Colonic mucosa (tissue), 4 donors: Measurements from ENCODE around the gene ITPKB. TPM values are rescaled to one million over a fixed set of nuclear protein-coding genes. Genes with fewer than 3 reads are reported as not detected.

Experiments
- DNase-seq: peaks from one replicate; pipeline ENCODE4 v3.0.0-alpha.2; 2020
- H3K27ac ChIP-seq: fragments of 200-600 bp; one replicate; pipeline ENCODE4 v1.8.0; 2021
- H3K27me3 ChIP-seq: fragments of 200-600 bp; one replicate; pipeline ENCODE4 v1.8.0; 2021
- H3K36me3 ChIP-seq: fragments of 200-600 bp; one replicate; pipeline ENCODE4 v1.8.0; 2021
- H3K4me1 ChIP-seq: fragments of 200-600 bp; one replicate; pipeline ENCODE4 v1.8.0; 2021; ENCODE audit warnings: mild to moderate bottlenecking
- H3K4me3 ChIP-seq: fragments of 200-600 bp; one replicate; pipeline ENCODE4 v1.8.0; 2021
- H3K9ac ChIP-seq, 2 donors: one replicate each; pipeline ENCODE4 v1.7.0; 2013; ENCODE audit warnings: control low read depth in 2 of 2, low read depth in 2 of 2, low read length in 2 of 2
- H3K9me3 ChIP-seq: fragments of 200-600 bp; one replicate; pipeline ENCODE4 v1.8.0; 2021
- CTCF ChIP-seq: fragments of 200-600 bp; IDR thresholded peaks from one replicate; pipeline ENCODE4 v1.8.0; 2022; ENCODE audit warnings: antibody characterized with exemption, mild to moderate bottlenecking
- intact Hi-C: fragments of 100-400 bp; cut with DNase I; formaldehyde crosslinking; loops from one replicate; pipeline ENCODE4 v1.14.1; 2022
- total RNA-seq, 2 donors: library from RNA; stranded (reverse); fragmentation: NEBNext Ultra II Directional in 1 of 2; extraction: Animal tissue kit (Norgen Biotek cat#: 25700) in 1 of 2; gene quantifications; one replicate each; pipeline ENCODE4 v1.2.1, GENCODE V29; 2021
- donor health status: healthy.
- donor health status: DM: no; HTN: no; CAD: no.
- donor health status: DM: no; HTN: no; CAD: no.

The ITPKB gene
- total RNA-seq, 2 donors from 2014 or later: 11.6 to 16.9 TPM

DNA sequence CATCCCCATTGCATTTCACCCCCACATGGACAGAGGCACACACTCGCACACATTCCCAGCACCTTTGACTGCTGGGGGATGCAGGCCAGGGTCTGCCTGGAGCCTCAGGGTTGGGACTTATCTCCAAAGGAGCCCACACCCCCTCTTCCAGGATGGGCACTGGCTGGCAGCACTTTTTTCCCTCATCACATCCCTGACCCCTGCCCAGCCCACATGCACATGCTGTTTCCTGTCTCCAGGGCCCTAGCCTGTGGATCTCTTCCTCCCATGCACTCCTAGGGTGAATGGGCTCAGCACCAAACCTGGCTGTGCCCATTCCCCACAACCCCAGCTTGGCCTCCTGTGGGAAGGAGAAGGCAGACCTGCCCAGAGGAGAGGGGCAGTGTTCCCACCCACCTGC, 131.3 kb downstream of the ITPKB start:
- no peaks in the 10 kb centered on the region for H3K4me1 ChIP-seq
- H3K27ac ChIP-seq: no peak overlapping the region
- no peak overlapping the region for H3K9ac ChIP-seq
- DNase-seq: no peak
- no peaks in the 10 kb centered on the region for H3K36me3 ChIP-seq
- no peak for TF ChIP-seq CTCF
- H3K27me3 ChIP-seq: no peaks in the 10 kb centered on the region
- no peaks in the 10 kb centered on the region for H3K9me3 ChIP-seq
- intact Hi-C loops: loop anchor here (2.0 to 5.0 kb wide), 2 partner anchors 59 to 181 kb away; partner anchors contain the start of gene STUM
- H3K4me3 ChIP-seq: no peak overlapping the region

- H3K4me1 ChIP-seq: no peaks in the 10 kb centered on the region
- H3K27ac ChIP-seq: no peak overlapping the region
- no peaks in the 10 kb centered on the region for H3K27me3 ChIP-seq
- H3K4me3 ChIP-seq: no peak overlapping the region
- no peaks in the 10 kb centered on the region for H3K9me3 ChIP-seq
- no peak for DNase-seq
- intact Hi-C loops: loop anchor here (5.0 kb wide), 1 partner anchor 180 kb away; no protein-coding TSS in a partner anchor
- peak overlapping the region in 1 of 2 donors; percentile 2 for H3K9ac ChIP-seq
- TF ChIP-seq CTCF: no peak
- no peaks in the 10 kb centered on the region for H3K36me3 ChIP-seq
Observed at GRCh38 chr1:226607268-226607660, 131.8 kb downstream of the ITPKB start.

GRCh38 chr1:226606311-226607267, 132.5 kb downstream of the ITPKB start:
- TF ChIP-seq CTCF: no peak
- H3K9ac ChIP-seq: no peak overlapping the region
- no peak overlapping the region for H3K4me3 ChIP-seq
- intact Hi-C loops: loop anchor here (5.0 kb wide), 1 partner anchor 179 kb away; no protein-coding TSS in a partner anchor
- H3K27ac ChIP-seq: no peak overlapping the region
- H3K27me3 ChIP-seq: no peaks in the 10 kb centered on the region
- no peaks in the 10 kb centered on the region for H3K4me1 ChIP-seq
- DNase-seq: no peak
- H3K9me3 ChIP-seq: no peaks in the 10 kb centered on the region
- H3K36me3 ChIP-seq: no peaks in the 10 kb centered on the region

GRCh38 chr1:226605318-226605950, 133.6 kb downstream of the ITPKB start:
- Histone ChIP-seq H3K27ac (no peak overlapping the region), H3K9ac (no peak overlapping the region), H3K36me3 (no peaks in the 10 kb centered on the region), H3K4me3 (no peak overlapping the region), H3K9me3 (no peaks in the 10 kb centered on the region), H3K27me3 (no peaks in the 10 kb centered on the region), H3K4me1 (no peaks in the 10 kb centered on the region)
- no peak for DNase-seq
- intact Hi-C loops: loop anchor here (5.0 kb wide), 1 partner anchor 178 kb away; no protein-coding TSS in a partner anchor
- no peak for TF ChIP-seq CTCF

GRCh38 chr1:226604560-226605317, 134.3 kb downstream of the ITPKB start:
- H3K36me3 ChIP-seq: no peaks in the 10 kb centered on the region
- no peak for DNase-seq
- no peaks in the 10 kb centered on the region for H3K27me3 ChIP-seq
- no peak overlapping the region for H3K4me3 ChIP-seq
- no peaks in the 10 kb centered on the region for H3K4me1 ChIP-seq
- no peak for TF ChIP-seq CTCF
- intact Hi-C loops: loop anchor here (5.0 kb wide), 1 partner anchor 177 kb away; no protein-coding TSS in a partner anchor
- H3K9ac ChIP-seq: peak overlapping the region in 1 of 2 donors; percentile 2
- no peaks in the 10 kb centered on the region for H3K9me3 ChIP-seq
- H3K27ac ChIP-seq: no peak overlapping the region
